Calu3 (cell line): ENCODE data around the gene MAPK1IP1L. TPM values are rescaled to one million over a fixed set of nuclear protein-coding genes. Genes with fewer than 3 reads are reported as not detected.

Experiments used
- BruUV-seq: library from RNA; stranded (reverse); fragments of 400-500 nt; replicated peaks from 2 replicates; lab custom pipeline; 2021; lab: Mats Ljungman, UMichigan
- CTCF ChIA-PET: fragments of 300-600 bp; sonication (Branson Sonifier 250); formaldehyde crosslinking; loops from one replicate; lab custom pipeline; 2022; ENCODE audit warnings: antibody characterized with exemption; lab: Charles Lee
- DNase-seq: peaks from one replicate; pipeline ENCODE4 v3.0.0; 2022
- H3K27ac Mint-ChIP-seq: one replicate; pipeline ENCODE4 v1.8.0; 2022; ENCODE audit warnings: mixed read lengths; ENCODE audit not compliant: unreplicated experiment
- H3K27me3 Mint-ChIP-seq: one replicate; pipeline ENCODE4 v1.8.0; 2022; ENCODE audit warnings: mixed read lengths; ENCODE audit not compliant: unreplicated experiment
- H3K36me3 Mint-ChIP-seq: one replicate; pipeline ENCODE4 v1.8.0; 2022; ENCODE audit warnings: mild to moderate bottlenecking, moderate library complexity, mixed read lengths; ENCODE audit not compliant: insufficient read depth, unreplicated experiment
- H3K4me1 Mint-ChIP-seq: one replicate; pipeline ENCODE4 v1.8.0; 2022; ENCODE audit warnings: mild to moderate bottlenecking, low read depth, mixed read lengths; ENCODE audit not compliant: unreplicated experiment
- H3K4me3 Mint-ChIP-seq: one replicate; pipeline ENCODE4 v1.8.0; 2022; ENCODE audit warnings: mild to moderate bottlenecking, low read depth, moderate library complexity, mixed read lengths; ENCODE audit not compliant: unreplicated experiment
- H3K9me3 Mint-ChIP-seq: one replicate; pipeline ENCODE4 v1.8.0; 2022; ENCODE audit warnings: low read depth, mixed read lengths; ENCODE audit not compliant: unreplicated experiment
- intact Hi-C: fragments of 100-400 bp; cut with micrococcal nuclease; formaldehyde crosslinking; loops from one replicate; pipeline ENCODE4 v1.10.0; 2022; ENCODE audit not compliant: unreplicated experiment
- total RNA-seq: library from RNA; stranded (reverse); gene quantifications from 2 replicates; pipeline ENCODE4 v1.2.3, GENCODE V29; 2022
- TF ChIP-seq, protein P1 (sequence below): fragments of 200-600 bp; IDR thresholded peaks from one replicate; pipeline ENCODE4 v1.8.0; 2022; ENCODE audit warnings: antibody characterized with exemption; ENCODE audit not compliant: unreplicated experiment

MAPK1IP1L gene
- total RNA-seq, 1 experiment from 2014 or later: 108 TPM

DNA sequence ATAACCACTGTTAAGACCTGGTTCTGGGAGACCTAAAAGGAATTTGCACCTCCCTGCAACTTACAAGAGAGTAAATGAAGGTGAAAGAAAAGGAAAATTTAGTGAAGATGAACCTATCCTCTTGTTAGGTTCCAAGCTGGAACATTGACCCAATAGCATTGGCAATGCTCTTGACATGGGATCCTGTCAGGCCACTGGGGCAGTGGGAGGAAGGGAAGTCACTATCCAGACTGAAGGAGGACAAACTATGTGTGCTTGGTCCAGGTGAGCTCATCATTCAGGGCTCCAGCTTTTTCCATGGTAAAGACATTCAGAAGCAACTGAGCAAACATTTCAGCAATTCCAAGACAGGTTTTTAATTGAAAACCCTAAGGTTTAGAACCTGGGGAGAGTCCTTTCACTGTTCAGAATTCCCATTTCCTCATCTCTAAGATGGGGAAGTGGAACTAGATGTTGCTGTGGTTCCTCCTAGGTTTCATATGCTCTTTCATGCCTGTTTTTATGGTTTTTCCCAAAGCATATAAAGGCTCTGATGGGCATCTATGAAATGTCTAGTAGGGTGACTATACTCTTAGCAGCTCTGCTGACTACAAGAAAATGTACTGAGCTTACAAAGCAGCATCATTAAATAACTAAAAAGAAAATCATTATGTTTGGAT, 33.1 kb downstream of the MAPK1IP1L start:
- intact Hi-C loops: loop anchor here (1.0 to 5.0 kb wide), 2 partner anchors 7 to 32 kb away; partner anchors contain the start of gene MAPK1IP1L
- no peaks in the 10 kb centered on the region for H3K9me3 Mint-ChIP-seq

DNA sequence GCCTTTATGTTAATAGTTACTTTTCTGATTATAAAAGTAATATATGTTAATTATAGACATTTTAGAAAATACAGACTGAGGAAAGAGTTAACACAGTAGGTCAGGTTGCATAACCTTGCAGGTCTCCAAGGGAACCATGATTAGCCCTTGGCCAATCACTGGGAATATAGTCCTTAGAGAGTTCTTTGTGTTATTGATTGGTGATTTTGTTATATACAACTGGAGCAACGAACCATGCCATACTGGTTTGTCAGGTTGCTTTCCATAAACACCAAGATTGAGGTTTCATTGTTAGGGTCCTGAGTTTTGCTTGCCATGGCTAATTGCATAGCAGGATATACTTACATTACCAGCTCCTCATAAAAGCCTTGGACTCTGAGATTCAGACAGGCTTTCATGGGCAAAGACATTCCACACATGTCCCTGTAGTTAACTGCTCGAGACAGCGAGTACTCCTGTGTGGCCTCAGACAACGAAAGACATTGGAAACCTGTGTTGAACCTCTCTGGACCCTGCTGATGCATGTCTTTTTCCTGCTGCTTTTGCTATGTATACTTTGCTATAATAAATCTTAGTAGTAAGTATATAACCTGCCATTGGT, 33.7 kb downstream of the MAPK1IP1L start:
- Mint-ChIP-seq H3K9me3 (no peaks in the 10 kb centered on the region), H3K36me3 (peaks cover 6% of the 10 kb centered on the region), H3K27me3 (no peaks in the 10 kb centered on the region), H3K4me1 (peaks cover 12% of the 10 kb centered on the region), H3K27ac (peak overlapping the region; percentile 42), H3K4me3 (no peak overlapping the region)
- CTCF ChIA-PET: interaction anchor here (0.7 kb wide), 1 partner anchor 34 kb away, joined by 3 read pairs; the partner anchor contains the start of gene MAPK1IP1L
- intact Hi-C loops: loop anchor here (1.0 to 5.0 kb wide), 2 partner anchors 8 to 33 kb away; partner anchors contain the start of gene MAPK1IP1L
- peak; percentile 54 for DNase-seq
- TF ChIP-seq, protein P1, sequence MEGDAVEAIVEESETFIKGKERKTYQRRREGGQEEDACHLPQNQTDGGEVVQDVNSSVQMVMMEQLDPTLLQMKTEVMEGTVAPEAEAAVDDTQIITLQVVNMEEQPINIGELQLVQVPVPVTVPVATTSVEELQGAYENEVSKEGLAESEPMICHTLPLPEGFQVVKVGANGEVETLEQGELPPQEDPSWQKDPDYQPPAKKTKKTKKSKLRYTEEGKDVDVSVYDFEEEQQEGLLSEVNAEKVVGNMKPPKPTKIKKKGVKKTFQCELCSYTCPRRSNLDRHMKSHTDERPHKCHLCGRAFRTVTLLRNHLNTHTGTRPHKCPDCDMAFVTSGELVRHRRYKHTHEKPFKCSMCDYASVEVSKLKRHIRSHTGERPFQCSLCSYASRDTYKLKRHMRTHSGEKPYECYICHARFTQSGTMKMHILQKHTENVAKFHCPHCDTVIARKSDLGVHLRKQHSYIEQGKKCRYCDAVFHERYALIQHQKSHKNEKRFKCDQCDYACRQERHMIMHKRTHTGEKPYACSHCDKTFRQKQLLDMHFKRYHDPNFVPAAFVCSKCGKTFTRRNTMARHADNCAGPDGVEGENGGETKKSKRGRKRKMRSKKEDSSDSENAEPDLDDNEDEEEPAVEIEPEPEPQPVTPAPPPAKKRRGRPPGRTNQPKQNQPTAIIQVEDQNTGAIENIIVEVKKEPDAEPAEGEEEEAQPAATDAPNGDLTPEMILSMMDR: no peak
- no TSS peak for BruUV-seq

More for the DNA sequence above, 33.1 kb downstream of the MAPK1IP1L start:
- BruUV-seq: no TSS peak
- H3K27me3 Mint-ChIP-seq: no peaks in the 10 kb centered on the region
- H3K4me1 Mint-ChIP-seq: peaks cover 8% of the 10 kb centered on the region
- peaks cover 6% of the 10 kb centered on the region for H3K36me3 Mint-ChIP-seq
- no peak overlapping the region for H3K4me3 Mint-ChIP-seq
- TF ChIP-seq, protein P1: no peak
- CTCF ChIA-PET: interaction anchor here (0.7 kb wide), 1 partner anchor 33 kb away, joined by 3 read pairs; the partner anchor contains the start of gene MAPK1IP1L
- peak overlapping the region; percentile 54 for H3K27ac Mint-ChIP-seq
- no peak for DNase-seq

DNA sequence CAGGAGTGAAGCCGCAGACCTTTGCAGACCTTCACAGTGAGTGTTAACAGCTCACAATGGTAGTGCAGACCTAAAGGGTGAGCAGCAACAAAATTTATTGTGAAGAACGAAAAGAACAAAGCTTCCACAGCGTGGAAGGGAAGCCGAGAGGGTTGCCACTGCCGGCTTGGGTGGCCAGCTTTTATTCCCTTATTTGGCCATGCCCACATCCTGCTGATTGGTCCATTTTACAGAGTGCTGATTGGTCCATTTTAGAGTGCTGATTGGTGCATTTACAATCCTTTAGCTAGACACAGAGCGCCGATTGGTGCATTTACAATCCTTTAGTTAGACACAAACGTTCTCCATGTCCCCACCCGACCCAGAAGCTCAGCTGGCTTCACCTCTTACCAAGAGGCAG, 35.5 kb downstream of the MAPK1IP1L start:
- no TSS peak for BruUV-seq
- Mint-ChIP-seq H3K4me3 (no peak overlapping the region), H3K9me3 (no peaks in the 10 kb centered on the region), H3K36me3 (peaks cover 6% of the 10 kb centered on the region), H3K27ac (no peak overlapping the region), H3K27me3 (no peaks in the 10 kb centered on the region), H3K4me1 (peaks cover 20% of the 10 kb centered on the region)
- DNase-seq: no peak
- CTCF ChIA-PET: interaction anchor here (1.0 kb wide), 1 partner anchor 9 kb away, joined by 6 read pairs; no protein-coding TSS in a partner anchor
- TF ChIP-seq, protein P1: no peak
- intact Hi-C loops: loop anchor here (5.0 kb wide), 1 partner anchor 35 kb away; the partner anchor contains the start of gene MAPK1IP1L

DNA sequence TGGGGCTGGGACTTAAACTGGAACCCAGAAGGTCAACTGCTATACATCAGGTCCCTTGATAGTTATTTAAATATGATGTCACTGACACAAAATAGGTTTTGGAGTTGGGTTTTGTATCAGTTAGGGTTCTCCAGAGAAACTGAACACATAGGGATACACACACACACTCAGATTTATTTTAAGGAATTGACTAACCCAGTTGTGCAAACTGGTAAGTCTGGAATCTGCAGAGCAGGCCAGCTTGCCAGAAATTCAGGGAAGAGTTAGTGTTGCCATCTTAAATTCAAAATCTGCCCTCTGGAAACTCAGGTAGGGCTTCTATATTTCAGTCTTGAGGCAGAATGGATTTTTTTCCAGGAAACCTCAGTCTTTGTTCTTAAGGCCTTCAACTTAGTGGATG, 36.9 kb downstream of the MAPK1IP1L start:
- TF ChIP-seq, protein P1: no peak
- no TSS peak for BruUV-seq
- H3K4me3 Mint-ChIP-seq: no peak overlapping the region
- CTCF ChIA-PET: interaction anchor here (1.3 kb wide), 1 partner anchor 49 kb away, joined by 5 read pairs; no protein-coding TSS in a partner anchor
- H3K36me3 Mint-ChIP-seq: peaks cover 11% of the 10 kb centered on the region
- intact Hi-C loops: loop anchor here (5.0 kb wide), 1 partner anchor 36 kb away; the partner anchor contains the start of gene MAPK1IP1L
- no peak overlapping the region for H3K27ac Mint-ChIP-seq
- H3K4me1 Mint-ChIP-seq: peaks cover 27% of the 10 kb centered on the region
- no peaks in the 10 kb centered on the region for H3K27me3 Mint-ChIP-seq
- no peak for DNase-seq
- H3K9me3 Mint-ChIP-seq: no peaks in the 10 kb centered on the region
